Endothelial cell of umbilical vein (primary cell): ENCODE results near the gene SFT2D1. TPM values are rescaled to one million over a fixed set of nuclear protein-coding genes. Genes with fewer than 3 reads are reported as not detected.
"Not testable (repeated sequence)": the region's sequence is repeated elsewhere in the genome, so short reads cannot be mapped to it uniquely, and the experiment has no call there.

ENCODE experiments used
- BruUV-seq: library from RNA; stranded (reverse); fragments of 400-500 nt; replicated peaks from 2 replicates; lab custom pipeline; 2021; lab: Mats Ljungman, UMichigan
- CTCF ChIA-PET: fragments of 300-600, 350-600 bp; sonication (Branson Sonifier 250); formaldehyde crosslinking; loops from one replicate; lab custom pipeline; 2021; ENCODE audit warnings: antibody characterized with exemption, inconsistent platforms; lab: Charles Lee
- POLR2A ChIA-PET: fragments of 300-600, 350-600 bp; sonication (Branson Sonifier 250); formaldehyde crosslinking; loops from one replicate; lab custom pipeline; 2021; ENCODE audit warnings: antibody characterized with exemption, inconsistent platforms; lab: Charles Lee
- DNase-seq: peaks from one replicate; pipeline ENCODE4 v3.0.0-alpha.2; 2011; ENCODE audit warnings: low read depth, low spot score
- FAIRE-seq: peaks from 2 replicates; lab custom pipeline; 2011; peaks lifted over from hg19 to GRCh38; lab: Jason Lieb, UNC
- H2AFZ ChIP-seq: 2 replicates; pipeline ENCODE4 v1.6.0; 2012; ENCODE audit warnings: low read depth, low read length, control low read depth, inconsistent platforms
- H3K27ac ChIP-seq: 2 replicates; pipeline ENCODE4 v1.5.1; 2011; ENCODE audit warnings: low read depth, mild to moderate bottlenecking, control low read depth, low read length, moderate library complexity; ENCODE audit not compliant: insufficient read depth
- H3K27me3 ChIP-seq, 2 experiments: 2 replicates each; pipeline versions ENCODE4 v1.6.0 to v1.6.1; 2011; ENCODE audit warnings: low read length in 2 of 2, mixed read lengths in 1 of 2; ENCODE audit not compliant: control insufficient read depth in 2 of 2, insufficient read depth in 2 of 2
- H3K36me3 ChIP-seq, 2 experiments: 2 replicates in 1 of 2; 3 replicates in 1 of 2; pipeline ENCODE4 v1.5.1; 2011; ENCODE audit warnings: low read length in 2 of 2, mild to moderate bottlenecking in 1 of 2, moderate library complexity in 1 of 2; ENCODE audit not compliant: control insufficient read depth in 2 of 2, insufficient read depth in 2 of 2; ENCODE audit errors: extremely low read depth in 1 of 2
- H3K4me1 ChIP-seq: 3 replicates; pipeline ENCODE4 v1.5.1; 2011; ENCODE audit warnings: mild to moderate bottlenecking, low read length; ENCODE audit not compliant: control insufficient read depth, insufficient read depth; ENCODE audit errors: extremely low read depth
- H3K4me2 ChIP-seq: 2 replicates; pipeline ENCODE4 v1.6.1; 2011; ENCODE audit warnings: low read length, control low read depth, mixed read lengths; ENCODE audit not compliant: insufficient read depth
- H3K4me3 ChIP-seq, 3 experiments: fragments of 200-600 bp in 1 of 3; sonication (generic), shearing (Covaris generic) in 1 of 3; replicated peaks in 1 of 3; 2 replicates each; pipeline ENCODE4 v1.5.1; 2011 to 2016; ENCODE audit warnings: control low read depth in 3 of 3, low read length in 3 of 3, mild to moderate bottlenecking in 2 of 3, inconsistent platforms in 1 of 3, low read depth in 1 of 3, moderate library complexity in 1 of 3; ENCODE audit not compliant: insufficient read depth in 1 of 3
- H3K79me2 ChIP-seq: 2 replicates; pipeline ENCODE4 v1.6.0; 2012; ENCODE audit warnings: low read length, inconsistent platforms; ENCODE audit not compliant: control insufficient read depth, insufficient read depth
- H3K9ac ChIP-seq: replicated peaks from 2 replicates; pipeline ENCODE3; 2011; ENCODE audit warnings: low read length, control low read depth; ENCODE audit not compliant: insufficient read depth; ENCODE audit errors: extremely low read depth
- H3K9me1 ChIP-seq: replicated peaks from 3 replicates; pipeline ENCODE4 v1.6.0; 2011; ENCODE audit warnings: mild to moderate bottlenecking, low read length; ENCODE audit not compliant: control insufficient read depth, insufficient read depth; ENCODE audit errors: extremely low read depth
- H3K9me3 ChIP-seq: replicated peaks from 2 replicates; pipeline ENCODE4 v1.5.1; 2012; ENCODE audit warnings: low read length, inconsistent platforms; ENCODE audit not compliant: control insufficient read depth, insufficient read depth
- H4K20me1 ChIP-seq: replicated peaks from 2 replicates; pipeline ENCODE3; 2011; ENCODE audit warnings: mild to moderate bottlenecking, low read length; ENCODE audit not compliant: control insufficient read depth, insufficient read depth; ENCODE audit errors: extremely low read depth
- FOS ChIP-seq: IDR thresholded peaks from 2 replicates; pipeline ENCODE4 v1.6.1; 2011; ENCODE audit warnings: mild to moderate bottlenecking, low read length, moderate library complexity, borderline replicate concordance; ENCODE audit not compliant: insufficient read depth
- POLR2A ChIP-seq: IDR thresholded peaks from 2 replicates; pipeline ENCODE4 v1.6.1; 2012; ENCODE audit warnings: low read depth, mild to moderate bottlenecking, control low read depth, low read length
- dilution Hi-C: fragments of 300-500 bp; cut with MboI; formaldehyde crosslinking; loops from one replicate; pipeline ENCODE4 v1.15.0; 2019; ENCODE audit warnings: low sequenced_read_pairs; ENCODE audit not compliant: extremely low pct_ligation_motif_present
- intact Hi-C: fragments of 100-400 bp; cut with micrococcal nuclease; formaldehyde crosslinking; loops from one replicate; pipeline ENCODE4 v1.10.0; 2022
- polyA plus RNA-seq, 4 experiments: library from polyadenylated mRNA; depleted of rRNA in 3 of 4; stranded (reverse) in 3 of 4; unstranded in 1 of 4; fragments of >200 nt; gene quantifications; 2 replicates each; pipeline versions ENCODE4 v1.2.1 to v1.2.3, GENCODE V29; 2011 to 2012; ENCODE audit warnings: missing spikeins in 1 of 4
- total RNA-seq: library from RNA; stranded (reverse); gene quantifications from 2 replicates; pipeline ENCODE4 v1.2.3, GENCODE V29; 2021

SFT2D1 gene
- total and polyA plus RNA-seq, 2 donors (not counting 3 experiments of a cell fraction or from before 2014, with no cell fraction given): 22.9 to 30.6 TPM

- TF ChIP-seq POLR2A (no peak), FOS (no peak)
- Histone ChIP-seq H3K4me2 (no peak overlapping the region), H3K36me3 (no peaks in the 10 kb centered on the region), H3K9ac (no peak overlapping the region), H3K9me3 (no peaks in the 10 kb centered on the region), H3K27ac (no peak overlapping the region), H2AFZ (no peak overlapping the region), H3K27me3 (peaks cover 3 to 4% of the 10 kb centered on the region in 2 experiments), H4K20me1 (no peaks in the 10 kb centered on the region), H3K79me2 (no peaks in the 10 kb centered on the region), H3K9me1 (no peaks in the 10 kb centered on the region), H3K4me1 (no peaks in the 10 kb centered on the region), H3K4me3 (no peak overlapping the region)
- BruUV-seq: no TSS peak
- dilution Hi-C loops (no loop called here), intact Hi-C loops (no loop called here)
- ChIA-PET CTCF (interaction anchor here (2.0 to 3.3 kb wide), 3 partner anchors 13 to 112 kb away, joined by 8 to 17 read pairs (median 13); no protein-coding TSS in a partner anchor), POLR2A (no interaction called here)
- DNase-seq (no peak), FAIRE-seq (no peak)
Observed at GRCh38 chr6:166387642-166388289, 45.4 kb upstream of the SFT2D1 start.

GRCh38 chr6:166387098-166387497 lies 44.8 kb upstream of the SFT2D1 start:
- H3K27me3 ChIP-seq, BruUV-seq, H3K9me1 ChIP-seq, FAIRE-seq, dilution Hi-C loops, H3K36me3 ChIP-seq, intact Hi-C loops, H3K9me3 ChIP-seq, H4K20me1 ChIP-seq, H3K9ac ChIP-seq, H2AFZ ChIP-seq, H3K4me2 ChIP-seq, H3K27ac ChIP-seq, POLR2A ChIA-PET, H3K79me2 ChIP-seq, DNase-seq, H3K4me3 ChIP-seq, H3K4me1 ChIP-seq: not testable (repeated sequence)
- CTCF ChIA-PET: interaction anchor here (2.0 to 3.3 kb wide), 3 partner anchors 13 to 111 kb away, joined by 8 to 17 read pairs (median 13); no protein-coding TSS in a partner anchor
